Measurements from ENCODE around the gene MAP3K2. TPM values are rescaled to one million over a fixed set of nuclear protein-coding genes. Genes with fewer than 3 reads are reported as not detected.

MAP3K2 gene
- total RNA-seq, 4 donors from 2014 or later: 33.8 to 46.4 (median 39.4) TPM

DNA sequence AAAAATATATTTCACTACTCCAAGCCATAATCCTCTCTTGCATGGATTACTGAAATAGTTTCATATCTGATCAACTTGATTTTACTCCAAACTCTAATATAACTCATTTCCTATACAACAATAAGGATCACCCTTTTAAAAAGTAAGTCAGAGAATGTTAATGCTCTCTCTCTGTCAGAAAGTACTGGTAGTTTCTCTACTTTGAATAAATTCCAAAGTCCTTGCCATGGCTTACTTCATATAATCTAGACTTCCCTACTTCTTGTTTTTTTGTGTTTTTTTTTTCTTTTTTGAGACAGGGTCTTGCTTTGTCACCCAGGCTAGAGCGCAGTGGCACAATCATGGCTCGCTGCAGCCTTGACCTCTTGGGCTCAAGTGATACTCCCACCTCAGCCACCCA lies 36.2 kb downstream of the MAP3K2 start:
- Histone ChIP-seq H3K36me3 (no peaks in the 10 kb centered on the region), H3K9me3 (no peaks in the 10 kb centered on the region), H3K4me1 (peaks cover 31 to 42% of the 10 kb centered on the region in 2 donors), H3K4me3 (no peak overlapping the region), H3K27me3 (no peaks in the 10 kb centered on the region), H3K27ac (no peak overlapping the region)
- no peak for ATAC-seq
- intact Hi-C loops (cut with DNase I; ENCODE audit: low total_unique reads) (no loop called here), in situ Hi-C loops (cut with MboI; ENCODE audit: low sequenced_read_pairs in 4 of 4) (no loop called here)
- no peak for DNase-seq
- no peak for TF ChIP-seq POLR2A (IDR thresholded peaks at IDR 0.05)
- TF ChIP-seq, protein P1, sequence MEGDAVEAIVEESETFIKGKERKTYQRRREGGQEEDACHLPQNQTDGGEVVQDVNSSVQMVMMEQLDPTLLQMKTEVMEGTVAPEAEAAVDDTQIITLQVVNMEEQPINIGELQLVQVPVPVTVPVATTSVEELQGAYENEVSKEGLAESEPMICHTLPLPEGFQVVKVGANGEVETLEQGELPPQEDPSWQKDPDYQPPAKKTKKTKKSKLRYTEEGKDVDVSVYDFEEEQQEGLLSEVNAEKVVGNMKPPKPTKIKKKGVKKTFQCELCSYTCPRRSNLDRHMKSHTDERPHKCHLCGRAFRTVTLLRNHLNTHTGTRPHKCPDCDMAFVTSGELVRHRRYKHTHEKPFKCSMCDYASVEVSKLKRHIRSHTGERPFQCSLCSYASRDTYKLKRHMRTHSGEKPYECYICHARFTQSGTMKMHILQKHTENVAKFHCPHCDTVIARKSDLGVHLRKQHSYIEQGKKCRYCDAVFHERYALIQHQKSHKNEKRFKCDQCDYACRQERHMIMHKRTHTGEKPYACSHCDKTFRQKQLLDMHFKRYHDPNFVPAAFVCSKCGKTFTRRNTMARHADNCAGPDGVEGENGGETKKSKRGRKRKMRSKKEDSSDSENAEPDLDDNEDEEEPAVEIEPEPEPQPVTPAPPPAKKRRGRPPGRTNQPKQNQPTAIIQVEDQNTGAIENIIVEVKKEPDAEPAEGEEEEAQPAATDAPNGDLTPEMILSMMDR (IDR thresholded peaks at IDR 0.05 in 4 of 5, conservative IDR thresholded peaks at IDR 0.05 in 1 of 5): no peak

DNA sequence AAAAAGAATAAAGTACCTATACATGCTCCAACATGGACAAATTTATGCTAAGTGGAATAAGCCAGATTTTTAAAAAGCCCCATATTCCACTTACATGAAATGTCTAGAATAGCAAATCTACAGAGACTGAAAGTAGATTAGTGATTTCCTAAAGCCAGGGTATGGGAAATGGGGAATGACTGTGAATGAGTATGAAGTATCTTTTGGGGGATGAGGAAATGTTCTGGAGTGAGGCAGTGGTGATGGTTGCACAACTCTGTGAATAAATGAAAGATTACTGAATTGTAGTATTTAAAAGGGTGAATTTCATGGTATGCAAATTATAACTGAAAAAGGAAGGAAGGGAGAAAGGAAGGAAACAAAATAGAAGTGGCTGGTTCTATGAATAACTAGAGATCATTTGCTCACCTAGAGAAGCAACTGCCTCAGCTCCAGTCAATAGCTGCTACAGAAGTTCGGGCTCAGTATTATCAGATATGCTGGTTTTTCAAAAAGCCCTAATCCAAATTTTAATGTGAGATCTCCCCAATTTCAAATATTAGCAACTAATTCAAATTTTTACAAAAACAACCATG lies 39.3 kb downstream of the MAP3K2 start:
- no peak for DNase-seq
- no peak for ATAC-seq
- peaks cover 26 to 29% of the 10 kb centered on the region in 2 donors for H3K4me1 ChIP-seq
- no peaks in the 10 kb centered on the region for H3K36me3 ChIP-seq
- intact Hi-C loops (cut with DNase I; ENCODE audit: low total_unique reads): no loop called here
- in situ Hi-C loops (cut with MboI; ENCODE audit: low sequenced_read_pairs in 4 of 4): loop anchor here in 1 of 4 donors (25.0 kb wide), 1 partner anchor 139 kb away; no protein-coding TSS in a partner anchor
- peak overlapping the region in 3 of 4 donors; percentile 47 to 60 (median 57) for H3K27ac ChIP-seq
- TF ChIP-seq, protein P1 (IDR thresholded peaks at IDR 0.05 in 4 of 5, conservative IDR thresholded peaks at IDR 0.05 in 1 of 5): no peak
- TF ChIP-seq POLR2A (IDR thresholded peaks at IDR 0.05): no peak
- no peaks in the 10 kb centered on the region for H3K9me3 ChIP-seq
- no peaks in the 10 kb centered on the region for H3K27me3 ChIP-seq
- H3K4me3 ChIP-seq: no peak overlapping the region

DNA sequence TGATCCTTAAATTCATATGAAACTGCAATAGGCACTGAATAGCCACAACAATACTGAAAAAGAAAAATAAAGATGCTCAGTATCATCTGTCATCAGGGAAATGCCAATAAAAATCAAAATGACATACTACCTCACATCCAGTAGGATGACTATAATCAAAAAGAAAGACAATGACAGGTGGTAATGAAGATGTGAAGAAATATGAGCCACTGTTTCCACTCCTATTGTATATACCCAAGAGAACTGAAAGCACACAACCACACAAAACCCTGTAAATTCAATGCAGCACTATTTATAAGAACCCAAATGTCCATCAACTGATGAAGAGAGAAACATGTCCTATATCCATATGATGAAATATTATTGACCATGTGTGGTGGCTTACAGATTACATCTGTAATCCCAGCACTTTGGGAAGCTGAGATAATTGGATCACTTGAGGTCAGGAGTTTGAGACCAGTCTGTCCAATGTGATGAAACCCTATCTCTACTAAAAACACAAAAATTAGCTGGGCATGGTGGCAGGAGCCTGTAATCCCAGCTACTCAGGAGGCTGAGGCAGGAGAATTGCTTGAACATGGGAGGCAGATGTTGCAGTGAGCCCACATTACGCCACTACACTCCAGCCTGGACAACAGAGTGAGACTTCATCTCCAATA lies 39.9 kb downstream of the MAP3K2 start:
- Histone ChIP-seq H3K4me3 (no peak overlapping the region), H3K27me3 (no peaks in the 10 kb centered on the region), H3K9me3 (no peaks in the 10 kb centered on the region), H3K4me1 (peaks cover 26 to 34% of the 10 kb centered on the region in 2 donors), H3K36me3 (no peaks in the 10 kb centered on the region), H3K27ac (peak overlapping the region; percentile 34 to 60 (median 52))
- TF ChIP-seq, protein P1 (IDR thresholded peaks at IDR 0.05 in 4 of 5, conservative IDR thresholded peaks at IDR 0.05 in 1 of 5): no peak
- no peak for TF ChIP-seq POLR2A (IDR thresholded peaks at IDR 0.05)
- in situ Hi-C loops (cut with MboI; ENCODE audit: low sequenced_read_pairs in 4 of 4): loop anchor here in 1 of 4 donors (25.0 kb wide), 1 partner anchor 139 kb away; no protein-coding TSS in a partner anchor
- DNase-seq (no peak), ATAC-seq (peak; percentile 61 to 74)
- intact Hi-C loops (cut with DNase I; ENCODE audit: low total_unique reads): no loop called here

DNA sequence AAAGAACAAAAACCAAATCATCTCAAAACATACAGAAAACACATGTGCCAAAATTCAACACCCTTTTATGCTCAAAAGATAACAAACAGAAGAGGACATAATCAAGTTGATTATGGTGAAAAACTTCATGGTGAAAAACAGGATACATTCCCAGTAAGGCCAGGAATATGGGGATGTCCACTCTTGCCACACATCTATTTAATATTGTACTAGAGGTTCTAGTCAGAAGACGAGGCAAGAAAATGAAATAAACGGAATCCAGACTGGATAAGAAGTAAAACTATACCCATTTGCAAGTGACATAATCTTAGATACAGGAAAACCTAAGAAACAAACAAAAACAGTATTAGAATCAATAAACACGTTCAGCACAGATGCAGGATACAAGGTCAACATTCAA lies 40.8 kb downstream of the MAP3K2 start:
- H3K9me3 ChIP-seq: no peaks in the 10 kb centered on the region
- intact Hi-C loops (cut with DNase I; ENCODE audit: low total_unique reads): no loop called here
- peaks cover 26 to 34% of the 10 kb centered on the region in 2 donors for H3K4me1 ChIP-seq
- in situ Hi-C loops (cut with MboI; ENCODE audit: low sequenced_read_pairs in 4 of 4): loop anchor here in 1 of 4 donors (25.0 kb wide), 1 partner anchor 140 kb away; no protein-coding TSS in a partner anchor
- no peak overlapping the region for H3K4me3 ChIP-seq
- peak overlapping the region in 3 of 4 donors; percentile 12 to 57 (median 34) for H3K27ac ChIP-seq
- TF ChIP-seq, protein P1 (IDR thresholded peaks at IDR 0.05 in 4 of 5, conservative IDR thresholded peaks at IDR 0.05 in 1 of 5): no peak
- no peak for TF ChIP-seq POLR2A (IDR thresholded peaks at IDR 0.05)
- H3K27me3 ChIP-seq: no peaks in the 10 kb centered on the region
- no peak for ATAC-seq
- DNase-seq: no peak
- no peaks in the 10 kb centered on the region for H3K36me3 ChIP-seq

Data from gastrocnemius medialis (tissue), 4 donors.